CD4-positive, CD25-positive, alpha-beta regulatory T cell (primary cell): ENCODE data around the gene PGF. TPM values are rescaled to one million over a fixed set of nuclear protein-coding genes. Genes with fewer than 3 reads are reported as not detected.
A peak's percentile ranks its signal among the peaks of the same experiment; 100 is the strongest.

Source experiments
- ATAC-seq, 2 donors: fragments of 150-1000 bp; cut with Tn5 transposase; one replicate each; pipeline ENCODE4 v1.10.0; 2021; ENCODE audit warnings: low read depth in 2 of 2, moderate number of reproducible peaks in 2 of 2, moderate library complexity in 1 of 2
- DNase-seq, 3 donors: peaks; one replicate each; pipeline versions ENCODE4 v3.0.0 to v3.0.0-alpha.2; 2012 to 2022; ENCODE audit warnings: mixed read lengths in 1 of 3
- H3K27ac ChIP-seq: one replicate; pipeline ENCODE4 v1.7.0; 2013; ENCODE audit warnings: mild to moderate bottlenecking, low read length; ENCODE audit not compliant: insufficient read depth, poor library complexity, severe bottlenecking
- H3K27me3 ChIP-seq: one replicate; pipeline ENCODE4 v1.7.0; 2013; ENCODE audit warnings: low read length; ENCODE audit not compliant: control insufficient read depth, insufficient read depth
- H3K36me3 ChIP-seq: one replicate; pipeline ENCODE4 v1.7.0; 2013; ENCODE audit warnings: mild to moderate bottlenecking, low read length, moderate library complexity; ENCODE audit not compliant: control insufficient read depth, insufficient read depth
- H3K4me1 ChIP-seq: 2 replicates; pipeline ENCODE4 v1.7.0; 2013; ENCODE audit warnings: mild to moderate bottlenecking, low read length; ENCODE audit not compliant: insufficient read depth, control insufficient read depth, poor library complexity, severe bottlenecking
- H3K4me3 ChIP-seq: one replicate; pipeline ENCODE4 v1.7.0; 2013; ENCODE audit warnings: low read depth, mild to moderate bottlenecking, low read length, moderate library complexity
- H3K9me3 ChIP-seq, 2 experiments: 1 replicate in 1 of 2; 2 replicates in 1 of 2; pipeline ENCODE4 v1.7.0; 2013; ENCODE audit warnings: low read length in 2 of 2, mild to moderate bottlenecking in 1 of 2, moderate library complexity in 1 of 2; ENCODE audit not compliant: control insufficient read depth in 2 of 2
- H3K27ac Mint-ChIP-seq, 3 donors: one replicate each; pipeline ENCODE4 v1.8.0; 2020 to 2022; ENCODE audit warnings: mild to moderate bottlenecking in 3 of 3, mixed read lengths in 3 of 3, moderate library complexity in 2 of 3
- H3K27me3 Mint-ChIP-seq: one replicate; pipeline ENCODE4 v1.8.0; 2022; ENCODE audit warnings: mild to moderate bottlenecking, mixed read lengths
- H3K36me3 Mint-ChIP-seq: one replicate; pipeline ENCODE4 v1.8.0; 2020; ENCODE audit warnings: mixed read lengths
- H3K4me1 Mint-ChIP-seq, 4 donors: one replicate each; pipeline ENCODE4 v1.8.0; 2020 to 2022; ENCODE audit warnings: mixed read lengths in 4 of 4, mild to moderate bottlenecking in 1 of 4
- H3K4me3 Mint-ChIP-seq, 4 donors: one replicate each; pipeline ENCODE4 v1.8.0; 2020 to 2022; ENCODE audit warnings: mild to moderate bottlenecking in 4 of 4, mixed read lengths in 4 of 4, moderate library complexity in 3 of 4
- H3K9me3 Mint-ChIP-seq, 7 donors: one replicate each; pipeline ENCODE4 v1.8.0; 2020 to 2022; ENCODE audit warnings: mixed read lengths in 7 of 7, mild to moderate bottlenecking in 3 of 7, moderate library complexity in 2 of 7
- polyA plus RNA-seq, 4 donors: library from polyadenylated mRNA; unstranded; fragments of 300-500 nt; fragmentation: Illumina TruSeq; gene quantifications; one replicate each; pipeline ENCODE4 v1.2.3, GENCODE V29; 2021
- total RNA-seq: library from RNA; stranded (reverse); gene quantifications from one replicate; pipeline ENCODE4 v1.2.3, GENCODE V29; 2022

The PGF gene
- total and polyA plus RNA-seq, 5 donors from 2014 or later: 0.44 TPM; not detected in 4

DNA sequence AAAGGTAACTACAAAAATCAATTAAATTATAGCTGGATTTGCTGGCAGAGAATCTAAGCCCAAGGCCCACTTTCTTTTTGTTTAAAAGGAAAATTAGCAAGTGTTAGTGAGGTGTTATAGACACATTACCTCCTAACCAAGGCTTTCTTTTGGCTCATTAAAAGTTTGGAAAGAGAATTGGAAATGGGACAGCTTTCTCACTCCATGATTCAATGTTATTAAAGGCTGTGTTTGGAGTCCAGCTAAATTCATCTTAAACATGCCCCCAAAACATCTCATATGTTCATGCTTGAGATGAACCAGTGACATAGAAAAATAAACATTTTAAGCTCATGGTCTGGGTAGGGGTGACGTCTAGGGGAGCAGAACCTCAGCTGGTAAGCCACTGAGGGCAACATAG, 13.4 kb upstream of the PGF start:
- Mint-ChIP-seq H3K4me3 (no peak overlapping the region), H3K9me3 (peaks cover 0 to 2% (median 0%) of the 10 kb centered on the region in 7 donors), H3K36me3 (no peaks in the 10 kb centered on the region), H3K27me3 (peaks cover 6% of the 10 kb centered on the region), H3K4me1 (peaks cover 0 to 2% (median 0%) of the 10 kb centered on the region in 4 donors), H3K27ac (no peak overlapping the region)
- Histone ChIP-seq H3K27ac (no peak overlapping the region), H3K4me1 (no peaks in the 10 kb centered on the region), H3K4me3 (no peak overlapping the region), H3K36me3 (no peaks in the 10 kb centered on the region), H3K27me3 (peaks cover 5% of the 10 kb centered on the region), H3K9me3 (no peaks in the 10 kb centered on the region)
- DNase-seq (no peak), ATAC-seq (no peak)

DNA sequence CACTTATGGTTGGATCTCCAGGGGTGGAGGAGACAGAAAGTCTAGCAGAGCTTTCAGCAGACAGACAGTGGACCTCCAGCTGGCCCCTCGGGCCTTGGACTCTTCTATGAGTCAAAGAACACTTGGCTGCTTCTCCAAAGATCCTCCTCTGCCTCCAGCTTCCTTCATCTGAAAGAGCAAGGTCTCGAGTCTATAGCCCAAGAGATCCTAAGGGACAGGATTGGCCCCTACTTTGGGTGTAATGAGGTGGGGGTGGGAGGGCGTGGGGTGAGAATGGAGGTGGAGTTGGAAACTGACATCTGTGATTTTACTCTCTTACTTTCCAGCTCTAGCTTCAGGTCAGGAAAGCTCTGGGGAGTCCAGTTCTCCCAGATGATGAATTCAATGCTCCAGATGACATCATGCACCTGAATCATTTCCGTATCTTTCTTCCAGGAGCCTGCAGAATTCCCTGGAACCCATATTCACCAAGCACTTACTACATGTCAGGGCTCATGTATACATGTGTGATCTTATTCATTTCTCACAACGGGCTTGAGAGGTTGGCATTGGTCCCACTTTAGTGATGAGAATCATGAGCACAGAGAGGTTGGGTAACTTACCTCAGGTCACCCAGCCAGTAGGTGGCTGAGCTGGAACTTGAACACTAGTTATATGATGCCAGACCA, 10.2 kb upstream of the PGF start:
- H3K4me1 Mint-ChIP-seq: peaks cover 0 to 2% (median 0%) of the 10 kb centered on the region in 4 donors
- no peak overlapping the region for H3K4me3 Mint-ChIP-seq
- peaks cover 15% of the 10 kb centered on the region for H3K27me3 Mint-ChIP-seq
- H3K4me3 ChIP-seq: no peak overlapping the region
- no peaks in the 10 kb centered on the region for H3K9me3 ChIP-seq
- no peaks in the 10 kb centered on the region for H3K4me1 ChIP-seq
- H3K9me3 Mint-ChIP-seq: peaks cover 0 to 2% (median 0%) of the 10 kb centered on the region in 7 donors
- ATAC-seq: no peak
- no peak overlapping the region for H3K27ac ChIP-seq
- H3K36me3 ChIP-seq: no peaks in the 10 kb centered on the region
- H3K27me3 ChIP-seq: peaks cover 5% of the 10 kb centered on the region
- DNase-seq: no peak
- H3K27ac Mint-ChIP-seq: no peak overlapping the region
- H3K36me3 Mint-ChIP-seq: no peaks in the 10 kb centered on the region

GRCh38 chr14:74964787-74965485, 9.5 kb upstream of the PGF start:
- ATAC-seq (no peak), DNase-seq (no peak)
- H3K27me3 ChIP-seq: peaks cover 5% of the 10 kb centered on the region
- no peaks in the 10 kb centered on the region for H3K36me3 Mint-ChIP-seq
- H3K36me3 ChIP-seq: no peaks in the 10 kb centered on the region
- H3K9me3 ChIP-seq: no peaks in the 10 kb centered on the region
- no peak overlapping the region for H3K27ac Mint-ChIP-seq
- no peaks in the 10 kb centered on the region for H3K4me1 ChIP-seq
- H3K4me1 Mint-ChIP-seq: peaks cover 0 to 2% (median 0%) of the 10 kb centered on the region in 4 donors
- peaks cover 0 to 2% (median 0%) of the 10 kb centered on the region in 7 donors for H3K9me3 Mint-ChIP-seq
- H3K4me3 Mint-ChIP-seq: no peak overlapping the region
- no peak overlapping the region for H3K27ac ChIP-seq
- no peak overlapping the region for H3K4me3 ChIP-seq
- peaks cover 15% of the 10 kb centered on the region for H3K27me3 Mint-ChIP-seq

DNA sequence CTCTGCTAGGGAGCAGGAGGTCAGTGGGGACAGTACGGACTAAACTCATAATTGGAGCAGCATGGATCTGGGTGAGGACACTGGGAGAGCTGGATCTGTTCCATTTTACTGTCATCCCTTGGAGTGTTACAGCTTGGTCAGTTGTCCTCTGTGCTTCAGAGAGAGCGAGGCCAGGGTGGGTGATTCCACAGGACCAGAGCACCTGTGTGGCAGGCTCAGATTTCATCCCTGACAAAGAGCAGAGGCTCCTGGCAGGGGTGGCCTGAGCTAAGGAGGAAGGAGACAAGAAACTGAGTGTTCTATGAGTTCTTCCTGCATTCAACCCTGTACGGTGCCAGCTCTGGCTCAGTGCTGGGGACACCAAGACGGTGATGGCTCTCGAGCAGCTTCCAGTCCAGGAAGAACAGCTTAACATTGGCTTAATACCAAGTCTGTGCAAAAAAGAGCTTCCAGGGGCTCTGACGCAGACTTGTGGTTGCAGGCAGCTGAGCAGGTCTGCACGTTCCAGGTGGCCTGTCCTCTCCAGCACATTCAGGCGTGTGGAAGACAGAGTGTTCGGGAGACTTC, 8.4 kb upstream of the PGF start:
- peaks cover 0 to 2% (median 0%) of the 10 kb centered on the region in 7 donors for H3K9me3 Mint-ChIP-seq
- peaks cover 5% of the 10 kb centered on the region for H3K27me3 ChIP-seq
- H3K9me3 ChIP-seq: no peaks in the 10 kb centered on the region
- no peaks in the 10 kb centered on the region for H3K4me1 ChIP-seq
- H3K4me3 Mint-ChIP-seq: no peak overlapping the region
- no peak overlapping the region for H3K27ac Mint-ChIP-seq
- peaks cover 0 to 2% (median 0%) of the 10 kb centered on the region in 4 donors for H3K4me1 Mint-ChIP-seq
- no peak overlapping the region for H3K27ac ChIP-seq
- no peak for DNase-seq
- no peak for ATAC-seq
- H3K36me3 ChIP-seq: no peaks in the 10 kb centered on the region
- H3K36me3 Mint-ChIP-seq: no peaks in the 10 kb centered on the region
- no peak overlapping the region for H3K4me3 ChIP-seq
- H3K27me3 Mint-ChIP-seq: peaks cover 15% of the 10 kb centered on the region

- peaks cover 0 to 2% (median 0%) of the 10 kb centered on the region in 4 donors for H3K4me1 Mint-ChIP-seq
- DNase-seq (no peak), ATAC-seq (peak in 1 of 2 donors; percentile 16)
- H3K27ac ChIP-seq: no peak overlapping the region
- H3K4me3 ChIP-seq: no peak overlapping the region
- H3K27me3 ChIP-seq: peaks cover 5% of the 10 kb centered on the region
- H3K9me3 ChIP-seq: no peaks in the 10 kb centered on the region
- H3K27me3 Mint-ChIP-seq: peaks cover 15% of the 10 kb centered on the region
- peaks cover 0 to 2% (median 0%) of the 10 kb centered on the region in 7 donors for H3K9me3 Mint-ChIP-seq
- no peak overlapping the region for H3K4me3 Mint-ChIP-seq
- no peaks in the 10 kb centered on the region for H3K4me1 ChIP-seq
- no peaks in the 10 kb centered on the region for H3K36me3 ChIP-seq
- H3K36me3 Mint-ChIP-seq: no peaks in the 10 kb centered on the region
- H3K27ac Mint-ChIP-seq: no peak overlapping the region
These were observed 7.8 kb upstream of the PGF start for GRCh38 chr14:74963178-74963704.

DNA sequence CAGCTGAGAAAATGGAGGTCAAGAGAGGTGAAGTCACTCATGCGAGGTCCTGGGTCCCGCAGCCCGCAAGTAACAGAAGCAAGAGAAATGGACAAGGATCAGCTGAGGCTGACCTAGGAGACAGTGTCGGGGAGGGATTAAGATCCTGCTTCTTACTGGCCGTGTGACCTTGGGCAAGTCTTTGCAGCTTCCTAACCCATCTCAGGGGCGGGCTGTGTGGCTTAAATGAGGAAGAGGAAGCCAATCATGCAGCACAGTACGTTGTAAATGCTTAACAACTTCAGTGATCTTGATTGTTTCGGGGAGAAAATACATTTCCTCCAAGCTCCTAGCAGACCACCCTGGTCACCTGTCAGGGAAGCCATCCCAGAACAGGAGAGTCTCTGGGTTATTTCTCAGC, 7.1 kb upstream of the PGF start:
- no peak overlapping the region for H3K4me3 Mint-ChIP-seq
- no peak overlapping the region for H3K27ac Mint-ChIP-seq
- peaks cover 16% of the 10 kb centered on the region for H3K27me3 Mint-ChIP-seq
- H3K36me3 Mint-ChIP-seq: no peaks in the 10 kb centered on the region
- no peak overlapping the region for H3K4me3 ChIP-seq
- peaks cover 0 to 2% (median 0%) of the 10 kb centered on the region in 7 donors for H3K9me3 Mint-ChIP-seq
- H3K4me1 ChIP-seq: no peaks in the 10 kb centered on the region
- H3K27me3 ChIP-seq: peaks cover 5% of the 10 kb centered on the region
- ATAC-seq (no peak), DNase-seq (no peak)
- peaks cover 0 to 2% (median 0%) of the 10 kb centered on the region in 4 donors for H3K4me1 Mint-ChIP-seq
- no peaks in the 10 kb centered on the region for H3K36me3 ChIP-seq
- H3K27ac ChIP-seq: no peak overlapping the region
- H3K9me3 ChIP-seq: no peaks in the 10 kb centered on the region

GRCh38 chr14:74962046-74962445, 6.6 kb upstream of the PGF start:
- Mint-ChIP-seq H3K9me3 (peaks cover 0 to 2% (median 0%) of the 10 kb centered on the region in 7 donors), H3K27ac (no peak overlapping the region), H3K36me3 (no peaks in the 10 kb centered on the region), H3K4me3 (no peak overlapping the region), H3K27me3 (peaks cover 21% of the 10 kb centered on the region), H3K4me1 (peaks cover 0 to 2% (median 0%) of the 10 kb centered on the region in 4 donors)
- H3K4me3 ChIP-seq: no peak overlapping the region
- no peaks in the 10 kb centered on the region for H3K9me3 ChIP-seq
- no peaks in the 10 kb centered on the region for H3K36me3 ChIP-seq
- ATAC-seq (no peak), DNase-seq (no peak)
- no peaks in the 10 kb centered on the region for H3K4me1 ChIP-seq
- no peak overlapping the region for H3K27ac ChIP-seq
- H3K27me3 ChIP-seq: peaks cover 5% of the 10 kb centered on the region
